Activated T-cell treated with anti-CD3 and anti-CD28 coated beads, Interleukin-2, amount 50 U/mL, for 72 hours (primary cell): Measurements from ENCODE around the gene KIAA1755. TPM values are rescaled to one million over a fixed set of nuclear protein-coding genes. Genes with fewer than 3 reads are reported as not detected.
"Not testable (repeated sequence)": the region's sequence is repeated elsewhere in the genome, so short reads cannot be mapped to it uniquely, and the experiment has no call there.

Experiments used
- ATAC-seq, 2 donors: fragments of 150-1000 bp; cut with Tn5 transposase; replicated peaks in 1 of 2; 2 replicates each; pipeline ENCODE4 v1.10.0; 2021; ENCODE audit warnings: moderate library complexity in 2 of 2, mild to moderate bottlenecking in 1 of 2
- DNase-seq, 2 donors: peaks; one replicate each; pipeline ENCODE4 v3.0.0; 2021 to 2022; ENCODE audit warnings: mixed read lengths in 1 of 2
- H3K27ac Mint-ChIP-seq: one replicate; pipeline ENCODE4 v1.8.0; 2022; ENCODE audit warnings: mild to moderate bottlenecking, moderate library complexity, mixed read lengths
- H3K27me3 Mint-ChIP-seq: one replicate; pipeline ENCODE4 v1.8.0; 2022; ENCODE audit warnings: low read depth, mixed read lengths
- H3K36me3 Mint-ChIP-seq, 2 donors: one replicate each; pipeline ENCODE4 v1.8.0; 2022; ENCODE audit warnings: mixed read lengths in 2 of 2, mild to moderate bottlenecking in 1 of 2; ENCODE audit not compliant: insufficient read depth in 2 of 2
- H3K4me1 Mint-ChIP-seq: one replicate; pipeline ENCODE4 v1.8.0; 2022; ENCODE audit warnings: low read depth, mixed read lengths
- H3K4me3 Mint-ChIP-seq, 2 donors: one replicate each; pipeline ENCODE4 v1.8.0; 2022; ENCODE audit warnings: mild to moderate bottlenecking in 2 of 2, mixed read lengths in 2 of 2, moderate library complexity in 2 of 2
- H3K9me3 Mint-ChIP-seq, 2 donors: one replicate each; pipeline ENCODE4 v1.8.0; 2022; ENCODE audit warnings: mixed read lengths in 2 of 2
- total RNA-seq, 2 donors: library from RNA; stranded (reverse); gene quantifications; one replicate each; pipeline ENCODE4 v1.2.3, GENCODE V29; 2022

The KIAA1755 gene
- total RNA-seq, 2 donors from 2014 or later = not detected

GRCh38 chr20:38250609-38251008 is 9.9 kb downstream of the KIAA1755 start:
- Mint-ChIP-seq H3K9me3 (peaks cover 0 to 3% of the 10 kb centered on the region in 2 donors), H3K4me1 (no peaks in the 10 kb centered on the region), H3K27ac (no peak overlapping the region), H3K27me3 (no peaks in the 10 kb centered on the region), H3K4me3 (no peak overlapping the region), H3K36me3 (no peaks in the 10 kb centered on the region)
- DNase-seq = no peak
- no peak for ATAC-seq

- H3K27ac Mint-ChIP-seq = no peak overlapping the region
- ATAC-seq (no peak), DNase-seq (no peak)
- H3K9me3 Mint-ChIP-seq = peaks cover 0 to 6% of the 10 kb centered on the region in 2 donors
- H3K4me1 Mint-ChIP-seq = no peaks in the 10 kb centered on the region
- H3K36me3 Mint-ChIP-seq = no peaks in the 10 kb centered on the region
- H3K27me3 Mint-ChIP-seq = no peaks in the 10 kb centered on the region
- no peak overlapping the region for H3K4me3 Mint-ChIP-seq
These were observed 10.8 kb downstream of the KIAA1755 start for GRCh38 chr20:38249536-38250310.

- no peaks in the 10 kb centered on the region for H3K4me1 Mint-ChIP-seq
- H3K27ac Mint-ChIP-seq = no peak overlapping the region
- H3K9me3 Mint-ChIP-seq = peaks cover 6 to 9% of the 10 kb centered on the region in 2 donors
- DNase-seq (no peak), ATAC-seq (no peak)
- H3K27me3 Mint-ChIP-seq = no peaks in the 10 kb centered on the region
- H3K36me3 Mint-ChIP-seq = no peaks in the 10 kb centered on the region
- H3K4me3 Mint-ChIP-seq = no peak overlapping the region
These were observed 12.4 kb downstream of the KIAA1755 start for GRCh38 chr20:38248133-38248532.

GRCh38 chr20:38247725-38248124 is 12.8 kb downstream of the KIAA1755 start:
- not testable (repeated sequence) for H3K36me3 Mint-ChIP-seq, H3K27ac Mint-ChIP-seq, ATAC-seq, DNase-seq, H3K4me3 Mint-ChIP-seq, H3K9me3 Mint-ChIP-seq, H3K27me3 Mint-ChIP-seq, H3K4me1 Mint-ChIP-seq

DNA sequence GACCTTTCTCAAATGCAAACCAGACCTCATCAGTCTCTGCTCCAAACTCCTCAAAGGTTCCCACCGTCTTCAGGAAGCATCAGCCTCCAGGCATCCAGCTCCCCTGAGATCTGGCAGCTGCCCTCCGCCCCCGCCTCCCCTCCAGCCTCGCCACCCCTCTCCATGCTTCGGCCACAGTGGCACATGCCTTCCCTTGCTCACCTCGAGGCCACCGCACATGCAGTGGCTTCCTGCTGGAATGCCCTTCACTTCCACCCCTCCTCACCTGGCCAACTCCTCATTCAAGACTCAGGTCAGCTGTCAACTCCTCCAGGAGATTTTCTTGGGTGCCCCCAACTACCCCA is 13.4 kb downstream of the KIAA1755 start:
- H3K4me3 Mint-ChIP-seq = no peak overlapping the region
- no peaks in the 10 kb centered on the region for H3K4me1 Mint-ChIP-seq
- ATAC-seq (no peak), DNase-seq (no peak)
- H3K9me3 Mint-ChIP-seq = peaks cover 10% of the 10 kb centered on the region in 2 donors
- peaks cover under 1 to 2% of the 10 kb centered on the region in 2 donors for H3K36me3 Mint-ChIP-seq
- no peaks in the 10 kb centered on the region for H3K27me3 Mint-ChIP-seq
- H3K27ac Mint-ChIP-seq = no peak overlapping the region

DNA sequence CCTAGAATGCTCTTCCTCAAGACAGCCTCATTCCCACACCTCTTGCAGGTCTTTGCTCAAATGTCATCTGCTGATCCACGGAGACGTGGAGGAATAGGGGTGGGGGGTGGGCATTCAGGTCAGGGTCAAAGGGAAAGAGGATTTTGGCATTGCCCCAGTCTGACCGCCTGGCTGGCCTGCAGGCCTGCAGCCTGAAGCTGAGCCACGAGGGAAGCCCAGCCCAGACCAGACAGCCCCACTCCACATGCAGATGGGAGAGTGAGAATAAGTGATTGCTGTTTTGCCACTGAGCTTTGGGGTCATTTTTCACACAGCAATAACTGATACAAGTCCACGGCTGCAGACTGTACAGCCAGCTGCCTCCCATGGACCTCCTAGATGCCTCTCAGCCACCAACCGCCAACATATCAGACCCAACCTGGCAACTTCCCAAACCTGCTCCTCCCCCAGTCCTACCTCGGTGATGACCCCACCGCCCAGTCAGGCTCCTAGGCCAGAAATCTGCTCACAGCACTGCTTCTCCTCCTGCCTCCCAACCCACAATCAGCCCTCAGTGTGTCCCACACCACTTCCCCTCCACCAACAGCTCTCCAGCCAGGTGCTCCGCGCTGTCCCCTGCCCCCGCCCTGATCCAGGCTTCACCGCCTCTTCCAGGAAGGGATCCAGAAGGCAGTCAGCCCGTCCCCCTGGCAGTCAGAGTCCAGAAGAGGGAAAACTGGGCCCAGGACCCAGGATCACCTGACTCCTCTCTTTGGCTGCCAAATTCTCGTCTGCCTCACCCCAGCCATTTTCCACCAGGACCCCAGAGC is 14.0 kb downstream of the KIAA1755 start:
- Mint-ChIP-seq H3K4me1 (no peaks in the 10 kb centered on the region), H3K27me3 (no peaks in the 10 kb centered on the region), H3K4me3 (no peak overlapping the region), H3K36me3 (peaks cover 3% of the 10 kb centered on the region in 2 donors), H3K27ac (no peak overlapping the region), H3K9me3 (peaks cover 11 to 12% of the 10 kb centered on the region in 2 donors)
- ATAC-seq = no peak
- no peak for DNase-seq

DNA sequence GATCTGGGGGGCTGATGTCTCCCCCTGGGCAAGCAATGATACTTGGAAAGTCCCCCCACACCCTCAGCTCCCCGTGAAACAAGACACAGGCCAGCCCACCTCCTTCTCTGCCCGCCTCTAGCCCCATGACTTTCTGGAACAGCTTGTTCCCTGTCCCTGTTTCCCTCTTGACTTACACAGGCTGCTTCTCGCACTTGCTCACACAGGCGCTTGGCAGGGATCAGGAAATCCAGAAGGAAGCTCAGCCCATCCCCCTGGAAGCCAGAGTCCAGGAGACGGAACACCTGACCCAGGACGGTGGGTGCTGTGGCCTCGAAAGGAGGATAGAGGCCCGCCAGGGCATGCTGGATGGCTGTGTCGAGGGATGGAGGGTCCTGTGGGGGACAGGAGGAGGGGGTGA is 14.8 kb downstream of the KIAA1755 start:
- no peaks in the 10 kb centered on the region for H3K27me3 Mint-ChIP-seq
- H3K4me3 Mint-ChIP-seq = no peak overlapping the region
- H3K27ac Mint-ChIP-seq = no peak overlapping the region
- peaks cover 3 to 5% of the 10 kb centered on the region in 2 donors for H3K36me3 Mint-ChIP-seq
- ATAC-seq (no peak), DNase-seq (no peak)
- H3K4me1 Mint-ChIP-seq = no peaks in the 10 kb centered on the region
- H3K9me3 Mint-ChIP-seq = peaks cover 11 to 12% of the 10 kb centered on the region in 2 donors

- peaks cover 7% of the 10 kb centered on the region for H3K27me3 Mint-ChIP-seq
- no peaks in the 10 kb centered on the region for H3K4me1 Mint-ChIP-seq
- no peak for ATAC-seq
- DNase-seq = no peak
- peaks cover 11 to 12% of the 10 kb centered on the region in 2 donors for H3K9me3 Mint-ChIP-seq
- peaks cover 3 to 5% of the 10 kb centered on the region in 2 donors for H3K36me3 Mint-ChIP-seq
- H3K27ac Mint-ChIP-seq = no peak overlapping the region
- H3K4me3 Mint-ChIP-seq = no peak overlapping the region
These were observed 16.9 kb downstream of the KIAA1755 start for GRCh38 chr20:38243709-38244020.

DNA sequence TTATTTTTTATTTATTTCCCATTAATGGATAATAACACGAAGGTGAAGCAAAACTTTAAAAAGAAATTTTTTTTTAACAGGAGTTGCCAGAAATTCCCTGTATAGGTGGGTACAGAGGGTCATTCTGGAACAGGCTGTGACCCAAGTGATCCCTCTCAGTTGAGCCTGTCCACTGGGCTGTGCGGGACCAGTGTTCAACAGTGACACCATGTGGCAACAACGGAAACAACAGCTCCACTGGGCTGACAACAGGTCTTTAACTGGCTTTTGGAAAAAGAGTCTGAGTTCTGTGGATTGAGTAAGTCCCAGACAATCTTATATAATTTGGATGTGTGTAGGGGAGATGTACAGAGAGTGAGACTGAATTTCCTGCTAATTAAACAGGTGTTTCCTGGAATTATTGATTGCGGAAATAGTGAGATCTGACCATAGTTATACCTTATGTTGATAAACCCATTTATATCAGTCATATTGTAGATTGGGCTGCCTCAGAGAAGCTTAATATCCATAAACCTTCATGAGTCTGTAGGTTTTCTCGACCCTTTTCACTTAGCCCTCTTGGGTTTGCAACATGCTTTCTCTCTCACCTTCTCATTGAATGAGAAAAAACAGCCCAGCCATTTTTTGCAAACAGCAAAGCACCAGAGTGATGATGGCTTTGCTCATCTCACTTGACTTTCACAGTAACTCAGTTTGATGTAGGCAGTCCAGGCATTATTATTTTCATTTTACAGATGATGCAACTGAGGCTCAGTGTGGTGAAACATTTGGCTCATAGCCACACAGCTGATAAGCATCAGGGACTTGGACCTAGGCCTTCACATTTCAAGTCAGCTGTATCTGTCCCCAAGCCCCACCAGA is 17.5 kb downstream of the KIAA1755 start:
- Mint-ChIP-seq H3K4me1 (no peaks in the 10 kb centered on the region), H3K36me3 (peaks cover 3 to 5% of the 10 kb centered on the region in 2 donors), H3K27ac (no peak overlapping the region), H3K9me3 (peaks cover 11 to 12% of the 10 kb centered on the region in 2 donors), H3K4me3 (no peak overlapping the region), H3K27me3 (peaks cover 7% of the 10 kb centered on the region)
- ATAC-seq (no peak), DNase-seq (peak; percentile 25 to 27)

- ATAC-seq = no peak
- Mint-ChIP-seq H3K9me3 (peaks cover 8 to 12% of the 10 kb centered on the region in 2 donors), H3K27ac (no peak overlapping the region), H3K36me3 (peaks cover 3 to 5% of the 10 kb centered on the region in 2 donors), H3K4me1 (no peaks in the 10 kb centered on the region), H3K4me3 (no peak overlapping the region), H3K27me3 (peaks cover 7% of the 10 kb centered on the region)
- DNase-seq = no peak
These were observed 19.3 kb downstream of the KIAA1755 start for GRCh38 chr20:38241201-38241600.

DNA sequence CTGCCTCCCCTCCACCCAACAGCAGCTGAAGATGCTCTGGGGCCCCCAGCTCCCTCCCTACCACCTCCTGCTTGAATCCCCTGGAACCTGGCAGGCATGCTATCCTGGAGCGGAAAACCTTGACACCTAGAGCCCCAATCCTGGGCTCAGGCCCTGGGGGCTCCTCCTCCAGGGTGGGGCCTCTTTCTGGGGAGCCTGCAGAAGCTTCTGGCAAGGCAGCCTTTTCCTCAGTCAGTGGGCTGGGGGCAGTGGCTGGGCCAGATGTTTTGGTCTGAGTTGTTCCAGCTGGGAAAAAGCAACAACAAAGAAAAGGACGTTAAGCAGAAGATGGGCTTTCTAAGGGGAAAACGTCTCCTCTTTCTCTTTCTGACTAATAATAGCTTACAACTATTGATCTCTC is 21.1 kb downstream of the KIAA1755 start:
- H3K36me3 Mint-ChIP-seq = peaks cover 3 to 5% of the 10 kb centered on the region in 2 donors
- DNase-seq (no peak), ATAC-seq (no peak)
- H3K4me1 Mint-ChIP-seq = no peaks in the 10 kb centered on the region
- no peak overlapping the region for H3K27ac Mint-ChIP-seq
- H3K27me3 Mint-ChIP-seq = peaks cover 7% of the 10 kb centered on the region
- H3K4me3 Mint-ChIP-seq = no peak overlapping the region
- H3K9me3 Mint-ChIP-seq = peaks cover 5 to 12% of the 10 kb centered on the region in 2 donors

DNA sequence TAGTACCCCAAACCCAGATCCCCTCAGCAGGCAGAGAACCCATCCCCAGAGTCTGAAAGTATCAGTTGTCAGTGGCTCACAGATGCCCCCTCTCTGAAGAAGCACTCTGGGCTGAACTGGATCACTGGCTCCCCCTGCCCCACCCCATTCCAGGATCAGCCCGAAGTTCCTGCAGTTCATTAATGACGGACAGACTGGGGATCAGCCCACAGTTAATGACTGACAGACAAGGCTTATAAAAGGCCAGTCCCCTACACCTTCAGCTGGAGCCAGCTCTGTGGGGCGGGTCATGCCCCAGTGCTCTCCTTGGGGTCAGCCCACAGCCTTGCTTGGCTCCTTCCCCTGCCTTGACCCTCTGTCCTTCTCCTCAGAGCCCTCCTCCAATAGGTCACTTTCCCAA is 21.7 kb downstream of the KIAA1755 start:
- no peak for DNase-seq
- H3K27ac Mint-ChIP-seq = no peak overlapping the region
- H3K9me3 Mint-ChIP-seq = peaks cover 2 to 10% of the 10 kb centered on the region in 2 donors
- ATAC-seq = no peak
- H3K4me1 Mint-ChIP-seq = no peaks in the 10 kb centered on the region
- H3K4me3 Mint-ChIP-seq = no peak overlapping the region
- peaks cover 7% of the 10 kb centered on the region for H3K27me3 Mint-ChIP-seq
- H3K36me3 Mint-ChIP-seq = peaks cover 3 to 5% of the 10 kb centered on the region in 2 donors

DNA sequence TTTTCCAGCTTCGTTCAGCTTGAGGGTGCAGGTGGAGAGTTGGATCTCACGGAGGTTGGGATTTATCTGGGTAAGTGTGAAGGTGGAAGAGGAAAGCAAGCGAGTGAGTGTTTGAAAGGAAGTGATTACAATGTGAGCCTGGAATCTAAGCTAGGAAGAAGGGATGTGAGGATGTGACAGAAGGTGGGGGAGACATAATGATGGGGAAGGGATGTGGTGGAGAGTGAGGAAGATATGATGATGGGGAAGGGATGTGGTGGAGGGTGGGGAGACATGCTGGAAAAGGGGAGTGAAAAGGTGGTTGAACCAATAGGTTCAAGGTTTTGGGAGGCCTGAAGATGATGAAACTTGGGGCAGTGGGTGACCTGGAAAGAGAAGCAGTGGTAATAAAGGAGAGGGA is 23.2 kb downstream of the KIAA1755 start:
- H3K4me1 Mint-ChIP-seq = no peaks in the 10 kb centered on the region
- ATAC-seq (no peak), DNase-seq (no peak)
- peaks cover 7% of the 10 kb centered on the region for H3K27me3 Mint-ChIP-seq
- peaks cover 3 to 5% of the 10 kb centered on the region in 2 donors for H3K36me3 Mint-ChIP-seq
- no peak overlapping the region for H3K4me3 Mint-ChIP-seq
- peaks cover 1 to 2% of the 10 kb centered on the region in 2 donors for H3K9me3 Mint-ChIP-seq
- no peak overlapping the region for H3K27ac Mint-ChIP-seq
